NCI-H2227 (cell line): ENCODE data around the gene CTXN1.

Source experiments
- DNase-seq: peaks from one replicate; lab custom pipeline; 2025; ENCODE audit not compliant: unreplicated experiment; lab: John Stamatoyannopoulos, UW

Gene CTXN1

DNA sequence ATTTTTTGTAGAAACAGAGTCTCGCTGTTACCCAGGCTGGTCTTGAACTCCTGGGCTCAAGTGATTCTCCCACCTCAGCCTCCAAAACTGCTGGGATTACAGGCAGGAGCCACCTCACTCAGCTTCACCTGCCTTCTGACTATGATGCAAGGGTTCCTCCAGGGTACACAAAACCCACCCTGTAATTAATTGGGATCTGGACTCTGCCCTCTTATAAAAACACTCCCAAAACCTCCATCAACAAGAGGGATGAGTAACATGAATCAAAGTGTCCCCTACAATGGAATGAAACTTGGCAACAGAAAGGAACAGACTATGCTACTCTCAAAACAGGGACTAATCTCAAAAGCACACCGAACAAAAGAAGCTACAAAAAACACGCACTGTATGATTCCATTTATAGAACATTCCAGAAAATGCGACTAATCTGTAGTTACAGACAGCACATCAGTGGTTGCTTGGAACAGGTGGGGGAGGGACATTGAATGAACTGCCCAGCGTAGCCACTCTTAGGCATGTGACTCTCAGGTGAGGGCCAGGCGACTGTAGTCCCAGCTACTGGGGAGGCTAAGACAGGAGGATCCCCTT, 48.6 kb downstream of the CTXN1 start:
- DNase-seq, result no peak

DNA sequence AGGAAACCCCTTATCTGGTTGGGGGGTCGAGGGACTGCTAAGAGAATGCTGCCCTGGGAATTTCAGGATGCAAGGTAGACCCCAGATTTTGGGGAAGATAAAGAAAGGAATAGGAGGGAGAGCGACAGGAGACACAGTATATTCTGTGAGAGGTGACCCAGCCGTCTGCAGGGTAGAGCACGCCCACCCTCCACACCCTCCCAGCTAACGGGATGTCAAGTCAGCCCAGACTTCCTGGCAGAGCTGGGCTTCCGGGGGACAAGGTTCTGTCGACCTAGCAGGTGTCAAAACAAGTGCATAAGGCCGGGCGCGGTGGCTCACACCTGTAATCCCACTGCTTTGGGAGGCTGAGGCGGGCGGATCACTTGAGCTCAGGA, 51.0 kb downstream of the CTXN1 start:
- DNase-seq, result no peak
